GM04504 (cell line): Measurements from ENCODE around the gene CYGB.
A peak's percentile ranks its signal among the peaks of the same experiment; 100 is the strongest.

ENCODE experiments used
- DNase-seq: peaks from one replicate; pipeline ENCODE4 v3.0.0-alpha.2; 2012; ENCODE audit warnings: low read depth

The CYGB gene

GRCh38 chr17:76550712-76551615, 13.5 kb upstream of the CYGB start:
- no peak for DNase-seq

GRCh38 chr17:76549539-76549938, 12.0 kb upstream of the CYGB start:
- no peak for DNase-seq

DNA sequence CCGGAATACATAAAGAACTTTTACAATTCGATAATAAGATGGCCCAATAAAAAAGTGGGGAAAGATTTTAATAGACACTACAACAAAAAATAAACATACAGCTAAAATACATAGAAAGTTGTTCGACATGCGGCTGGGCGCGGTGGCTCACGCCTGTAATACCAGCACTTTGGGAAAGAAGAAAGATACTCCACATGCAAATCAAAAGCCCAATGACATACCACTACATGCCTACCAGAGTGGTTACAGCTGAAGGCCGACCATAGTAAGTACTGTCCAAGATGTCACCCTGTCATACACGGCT, 11.7 kb upstream of the CYGB start:
- DNase-seq, result no peak

- DNase-seq, result no peak
Observed at GRCh38 chr17:76548378-76549214, 11.1 kb upstream of the CYGB start.

- no peak for DNase-seq
Observed at GRCh38 chr17:76547642-76548202, 10.2 kb upstream of the CYGB start.

GRCh38 chr17:76547183-76547641, 9.7 kb upstream of the CYGB start:
- no peak for DNase-seq

DNA sequence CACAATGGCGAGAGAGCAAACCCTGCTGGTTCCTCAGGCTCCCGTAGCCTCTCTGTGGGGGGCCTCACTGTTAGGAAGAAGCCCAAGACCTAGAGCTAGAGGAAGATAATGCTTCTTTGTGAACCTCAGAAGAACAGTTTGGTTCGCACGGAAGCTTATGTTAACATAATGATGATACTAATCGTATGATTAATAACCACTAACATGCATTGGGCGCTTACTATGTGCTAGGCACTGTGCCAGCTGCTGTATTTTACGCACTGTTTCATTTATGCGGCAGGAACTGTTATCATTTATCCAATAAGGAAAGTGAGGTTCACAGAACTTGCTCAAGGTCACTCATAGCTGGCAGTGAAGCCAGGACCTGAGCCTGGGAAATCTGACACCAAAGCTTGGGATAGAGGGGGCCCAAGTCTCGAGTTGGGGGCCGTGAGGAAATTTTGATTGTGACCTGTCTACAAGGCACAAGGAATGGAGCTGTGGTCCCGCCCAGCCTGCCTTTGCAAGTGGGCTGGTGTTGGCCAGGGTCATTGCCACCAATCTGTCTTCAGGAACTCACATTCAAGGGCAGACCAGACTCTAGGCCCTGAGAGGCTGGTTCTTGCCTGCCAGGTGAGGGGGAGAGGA, 9.2 kb upstream of the CYGB start:
- DNase-seq, result peak; percentile 66

- DNase-seq, result no peak
Observed at GRCh38 chr17:76545918-76546555, 8.5 kb upstream of the CYGB start.

- no peak for DNase-seq
Observed at GRCh38 chr17:76544546-76545365, 7.2 kb upstream of the CYGB start.

- DNase-seq, result no peak
Observed at GRCh38 chr17:76543826-76544545, 6.5 kb upstream of the CYGB start.

DNA sequence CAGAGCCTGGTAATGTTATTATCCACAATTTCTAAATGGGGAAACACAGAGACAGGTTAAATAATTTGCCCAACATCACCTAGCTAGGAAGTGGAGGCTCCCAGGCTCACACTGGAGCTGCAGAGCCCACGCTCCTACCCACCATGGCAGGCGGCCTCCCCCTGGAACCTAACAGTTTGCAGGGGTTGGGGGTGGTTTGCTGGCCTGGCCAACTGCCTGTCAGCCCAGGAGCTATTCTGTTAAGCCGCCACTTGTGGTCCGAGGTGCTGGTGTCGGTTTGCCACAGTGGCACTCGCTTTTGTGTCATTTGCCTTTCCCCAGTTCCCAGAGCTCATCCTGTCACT, 5.9 kb upstream of the CYGB start:
- no peak for DNase-seq

DNA sequence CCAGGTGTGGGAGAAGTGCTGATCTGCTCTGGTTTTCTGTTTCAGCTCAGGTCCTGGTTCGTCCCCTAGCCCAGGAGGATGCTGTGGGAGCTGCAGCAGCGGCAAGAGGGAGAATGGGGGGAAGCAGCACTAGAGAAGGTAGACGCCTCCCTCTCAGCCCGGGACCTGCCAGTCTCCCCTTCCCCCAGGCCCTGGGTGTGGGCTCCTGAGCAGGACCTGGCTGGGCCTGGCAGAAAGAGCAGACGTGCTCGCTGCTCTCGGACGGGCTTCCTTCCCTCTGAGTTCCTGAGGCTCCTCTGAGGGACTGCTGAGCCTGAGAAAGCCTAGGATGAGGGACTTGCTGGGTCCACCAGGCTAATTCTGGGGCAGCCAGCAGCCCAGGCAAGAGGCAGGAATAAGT, 5.5 kb upstream of the CYGB start:
- no peak for DNase-seq

- no peak for DNase-seq
Observed at GRCh38 chr17:76542566-76542971, 5.1 kb upstream of the CYGB start.

DNA sequence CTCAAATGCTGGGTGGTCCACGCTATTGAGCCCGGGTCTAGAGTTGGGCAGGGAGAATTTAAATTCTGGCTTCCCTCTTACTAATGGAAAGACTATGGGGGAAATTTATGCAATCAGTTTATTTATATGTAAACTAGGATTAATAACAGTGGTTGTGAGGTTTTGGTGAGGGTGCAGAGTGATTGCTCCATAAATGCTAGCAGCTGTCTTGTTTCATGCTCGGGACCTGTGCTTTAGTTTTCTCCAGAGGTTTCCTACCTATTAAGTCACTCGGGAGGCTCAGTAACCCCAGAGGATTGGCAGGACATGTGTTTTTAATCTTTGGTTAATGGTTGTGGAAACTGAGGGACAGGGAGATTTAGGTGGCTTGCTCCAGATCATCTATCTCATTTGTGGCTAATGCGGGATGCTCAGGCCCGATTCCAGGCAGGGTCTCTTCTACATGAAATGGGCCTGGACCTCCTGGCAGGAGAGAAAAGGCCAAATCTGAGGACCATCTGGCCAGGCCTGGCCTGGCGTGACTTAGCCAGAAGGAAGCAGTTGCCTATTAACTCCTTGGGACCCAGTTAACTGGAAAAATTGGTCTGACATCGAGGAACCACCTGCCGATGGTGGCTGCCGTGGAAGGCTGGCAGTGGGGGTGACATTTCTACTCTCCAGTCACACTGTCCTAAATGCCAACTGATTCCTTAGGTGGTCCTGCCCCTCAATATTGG, 4.4 kb upstream of the CYGB start:
- no peak for DNase-seq

DNA sequence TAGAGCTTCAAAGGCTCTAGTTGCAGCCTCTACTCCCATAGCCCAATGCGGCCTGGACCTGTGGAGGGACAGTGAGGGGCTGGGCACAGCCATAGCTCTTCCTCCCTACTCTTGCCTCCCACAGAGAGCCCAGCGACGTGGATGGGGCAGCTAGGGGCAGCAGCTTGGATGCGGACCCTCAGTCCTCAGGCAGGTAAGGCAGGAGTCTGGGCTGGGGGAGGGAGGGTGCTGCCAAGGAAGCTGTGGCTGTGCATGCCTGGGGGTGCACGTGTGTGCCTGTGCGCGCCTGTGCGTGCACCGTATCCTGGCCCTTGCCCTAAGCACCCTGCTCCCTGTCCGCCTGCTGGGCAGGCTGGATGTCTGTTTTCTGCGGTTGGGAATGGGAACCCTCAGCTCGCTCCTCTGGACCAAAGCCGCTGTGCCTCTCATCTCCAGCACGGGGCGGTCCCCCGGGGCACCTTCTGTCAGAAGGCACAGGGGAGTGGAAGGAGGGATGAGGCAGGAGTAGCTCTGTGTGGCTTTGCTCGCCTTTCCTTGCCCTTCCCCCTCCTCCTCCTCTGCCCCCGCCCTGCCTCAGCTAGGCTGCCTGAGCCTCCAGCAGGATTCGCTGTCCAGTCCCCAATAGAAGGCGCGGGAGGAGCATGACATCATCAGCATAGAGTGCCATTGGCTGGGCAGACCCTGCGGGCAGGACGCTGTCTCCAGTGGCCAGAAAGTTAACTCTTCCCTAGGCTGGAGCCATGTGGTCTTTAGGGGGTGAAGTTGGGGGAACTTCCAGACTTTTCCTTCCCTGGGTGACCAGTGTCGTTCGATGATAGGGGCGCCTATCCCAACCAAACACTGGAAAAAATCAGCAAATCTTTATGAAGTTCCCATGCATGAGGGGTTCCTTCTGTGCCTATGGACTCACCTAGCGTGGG, 3.1 kb upstream of the CYGB start:
- peak; percentile 86 for DNase-seq

DNA sequence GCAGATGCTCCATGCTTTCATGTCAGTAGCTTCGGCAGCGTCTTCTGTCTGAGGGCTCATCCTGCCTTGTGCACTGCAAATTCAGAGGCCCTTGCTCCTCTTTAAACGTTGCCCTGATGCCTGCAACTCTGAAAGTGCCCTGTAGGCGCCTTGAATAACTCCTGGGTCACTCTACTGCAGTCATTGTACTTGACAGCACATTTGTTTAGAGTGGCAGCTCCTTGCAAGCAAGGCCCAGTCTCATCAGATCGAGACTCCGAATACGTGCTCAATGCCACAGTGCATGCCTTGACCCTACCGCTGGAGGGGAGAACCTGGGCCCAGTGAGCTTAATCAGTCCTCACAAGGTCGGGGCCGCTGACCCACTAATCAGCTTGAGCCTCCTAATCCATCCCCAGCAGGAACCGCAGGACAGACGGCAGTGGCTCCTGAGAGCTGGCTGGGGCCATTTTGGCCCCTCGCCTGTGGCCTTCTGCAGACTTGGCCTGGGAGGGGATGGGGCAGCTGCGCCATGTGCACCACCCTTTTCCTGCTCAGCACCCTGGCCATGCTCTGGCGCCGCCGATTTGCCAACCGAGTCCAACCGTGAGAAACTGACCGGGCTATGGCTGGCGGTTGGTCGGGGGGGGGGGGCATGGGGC, 2.2 kb upstream of the CYGB start, which contains the start of gene PRCD:
PRCD (plus strand) TSS at position 414 of the 641 bp plus-strand sequence; CDS start at position 512, 98 bp downstream.
- DNase-seq, result no peak

- DNase-seq, result no peak
Observed at GRCh38 chr17:76538941-76539570, 1.5 kb upstream of the CYGB start.
